ENCODE results near the gene HCRTR1. TPM values are rescaled to one million over a fixed set of nuclear protein-coding genes. Genes with fewer than 3 reads are reported as not detected.

The HCRTR1 gene
- total and polyA plus RNA-seq, 10 donors = 0.06 TPM; not detected in 9

GRCh38 chr1:31652891-31653499 is 35.5 kb downstream of the HCRTR1 start:
- Histone ChIP-seq H3K27me3 (replicated peaks in 1 of 7) (no peaks in the 10 kb centered on the region), H3K4me3 (no peak overlapping the region), H3K27ac (no peak overlapping the region), H3K4me1 (peaks cover 0 to 36% (median 4%) of the 10 kb centered on the region in 6 donors), H3K9me3 (no peaks in the 10 kb centered on the region), H3K36me3 (no peaks in the 10 kb centered on the region)
- no peak for DNase-seq
- intact Hi-C loops (cut with DNase I; ENCODE audit: low total_unique reads) = no loop called here
- 77 to 87% (median 84%) methylated on average over 4 of the region's 4 CpGs for WGBS, 5 donors
- TF ChIP-seq POLR2AphosphoS5 (IDR thresholded peaks at IDR 0.05) = no peak
- TF ChIP-seq POLR2A (IDR thresholded peaks at IDR 0.05) = no peak
- TF ChIP-seq, protein P1, sequence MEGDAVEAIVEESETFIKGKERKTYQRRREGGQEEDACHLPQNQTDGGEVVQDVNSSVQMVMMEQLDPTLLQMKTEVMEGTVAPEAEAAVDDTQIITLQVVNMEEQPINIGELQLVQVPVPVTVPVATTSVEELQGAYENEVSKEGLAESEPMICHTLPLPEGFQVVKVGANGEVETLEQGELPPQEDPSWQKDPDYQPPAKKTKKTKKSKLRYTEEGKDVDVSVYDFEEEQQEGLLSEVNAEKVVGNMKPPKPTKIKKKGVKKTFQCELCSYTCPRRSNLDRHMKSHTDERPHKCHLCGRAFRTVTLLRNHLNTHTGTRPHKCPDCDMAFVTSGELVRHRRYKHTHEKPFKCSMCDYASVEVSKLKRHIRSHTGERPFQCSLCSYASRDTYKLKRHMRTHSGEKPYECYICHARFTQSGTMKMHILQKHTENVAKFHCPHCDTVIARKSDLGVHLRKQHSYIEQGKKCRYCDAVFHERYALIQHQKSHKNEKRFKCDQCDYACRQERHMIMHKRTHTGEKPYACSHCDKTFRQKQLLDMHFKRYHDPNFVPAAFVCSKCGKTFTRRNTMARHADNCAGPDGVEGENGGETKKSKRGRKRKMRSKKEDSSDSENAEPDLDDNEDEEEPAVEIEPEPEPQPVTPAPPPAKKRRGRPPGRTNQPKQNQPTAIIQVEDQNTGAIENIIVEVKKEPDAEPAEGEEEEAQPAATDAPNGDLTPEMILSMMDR (IDR thresholded peaks at IDR 0.05 in 8 of 11, conservative IDR thresholded peaks at IDR 0.05 in 3 of 11) = no peak

DNA sequence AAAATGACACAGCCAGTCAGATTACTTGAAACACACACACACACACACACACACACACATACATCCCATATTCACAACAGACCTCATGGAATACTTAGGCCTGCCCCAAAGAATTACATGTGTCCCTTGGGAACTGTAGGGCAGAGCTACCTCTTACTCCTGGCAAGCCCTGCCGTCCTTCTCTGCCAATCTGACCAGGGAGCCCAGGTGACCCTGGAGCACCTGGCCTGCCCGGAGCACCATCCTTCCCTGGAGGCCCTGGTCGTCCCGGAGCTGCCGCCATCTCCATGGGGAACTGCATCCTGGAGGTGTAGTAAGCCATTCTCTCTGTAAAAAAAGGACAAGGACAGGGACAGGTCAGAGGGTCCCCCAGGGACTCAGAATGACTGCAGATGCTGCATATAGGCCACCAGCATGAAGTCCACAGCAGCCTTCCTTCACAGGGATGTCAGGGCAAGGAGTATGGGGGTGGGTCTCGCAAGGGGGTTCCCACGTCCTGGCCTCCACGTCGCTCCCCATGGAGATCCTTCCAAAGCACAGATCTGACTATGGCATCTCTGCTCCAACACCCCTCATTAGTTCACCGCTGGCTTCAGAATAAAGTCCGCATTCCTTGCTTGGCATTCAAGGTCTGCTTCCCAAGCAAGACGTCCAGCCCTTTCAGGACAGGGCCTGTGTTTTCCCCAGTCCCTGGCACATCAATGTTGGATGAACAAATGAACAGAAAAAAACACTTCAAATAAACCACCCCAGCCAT is 36.4 kb downstream of the HCRTR1 start:
- intact Hi-C loops (cut with DNase I; ENCODE audit: low total_unique reads) = no loop called here
- no peaks in the 10 kb centered on the region for H3K36me3 ChIP-seq
- 85 to 93% (median 90%) methylated on average over 11 to 12 of the region's 12 CpGs for WGBS, 5 donors
- H3K27me3 ChIP-seq (replicated peaks in 1 of 7) = no peaks in the 10 kb centered on the region
- H3K4me1 ChIP-seq = peaks cover 0 to 36% (median 1%) of the 10 kb centered on the region in 6 donors
- H3K27ac ChIP-seq = no peak overlapping the region
- no peak for TF ChIP-seq POLR2A (IDR thresholded peaks at IDR 0.05)
- no peak for TF ChIP-seq POLR2AphosphoS5 (IDR thresholded peaks at IDR 0.05)
- TF ChIP-seq, protein P1 (IDR thresholded peaks at IDR 0.05 in 8 of 11, conservative IDR thresholded peaks at IDR 0.05 in 3 of 11) = no peak
- no peak overlapping the region for H3K4me3 ChIP-seq
- H3K9me3 ChIP-seq = no peaks in the 10 kb centered on the region
- no peak for DNase-seq

- H3K4me1 ChIP-seq = peaks cover 0 to 37% (median 1%) of the 10 kb centered on the region in 6 donors
- intact Hi-C loops (cut with DNase I; ENCODE audit: low total_unique reads) = no loop called here
- H3K9me3 ChIP-seq = no peaks in the 10 kb centered on the region
- no peaks in the 10 kb centered on the region for H3K36me3 ChIP-seq
- H3K4me3 ChIP-seq = no peak overlapping the region
- no peaks in the 10 kb centered on the region for H3K27me3 ChIP-seq (replicated peaks in 1 of 7)
- no peak overlapping the region for H3K27ac ChIP-seq
- TF ChIP-seq, protein P1 (IDR thresholded peaks at IDR 0.05 in 8 of 11, conservative IDR thresholded peaks at IDR 0.05 in 3 of 11) = no peak
- TF ChIP-seq POLR2AphosphoS5 (IDR thresholded peaks at IDR 0.05) (no peak), POLR2A (IDR thresholded peaks at IDR 0.05) (no peak)
- 86 to 91% (median 90%) methylated on average over 5 of the region's 5 CpGs for WGBS, 5 donors
- DNase-seq = no peak
Observed at GRCh38 chr1:31654474-31654776, 36.9 kb downstream of the HCRTR1 start.

GRCh38 chr1:31655104-31655503 is 37.6 kb downstream of the HCRTR1 start:
- intact Hi-C loops (cut with DNase I; ENCODE audit: low total_unique reads) = no loop called here
- no peak for DNase-seq
- TF ChIP-seq POLR2AphosphoS5 (IDR thresholded peaks at IDR 0.05) (no peak), POLR2A (IDR thresholded peaks at IDR 0.05) (no peak)
- TF ChIP-seq, protein P1 (IDR thresholded peaks at IDR 0.05 in 8 of 11, conservative IDR thresholded peaks at IDR 0.05 in 3 of 11) = no peak
- WGBS, 5 donors = 85 to 99% (median 92%) methylated on average over 5 to 6 of the region's 6 CpGs
- Histone ChIP-seq H3K27me3 (replicated peaks in 1 of 7) (no peaks in the 10 kb centered on the region), H3K9me3 (no peaks in the 10 kb centered on the region), H3K4me1 (peaks cover 0 to 38% (median 1%) of the 10 kb centered on the region in 6 donors), H3K4me3 (no peak overlapping the region), H3K27ac (no peak overlapping the region), H3K36me3 (no peaks in the 10 kb centered on the region)

All from spleen (tissue), 11 donors.